GM23248 (cell line): ENCODE measurements around the gene EFCAB8.

Experiments used
- EZH2 ChIP-seq: fragments of 200-600 bp; sonication (generic); IDR thresholded peaks from 2 replicates; pipeline ENCODE4 v1.6.1; 2018; ENCODE audit warnings: antibody characterized with exemption, mild to moderate bottlenecking; ENCODE audit not compliant: insufficient read depth, poor library complexity, severe bottlenecking
- EZH2phosphoT487 ChIP-seq: fragments of 200-600 bp; sonication (generic); IDR thresholded peaks from 2 replicates; pipeline ENCODE4 v1.6.1; 2018; ENCODE audit warnings: antibody characterized with exemption, moderate library complexity, mild to moderate bottlenecking, low read depth; ENCODE audit not compliant: insufficient read depth

GRCh38 chr20:32920066-32920465 lies 61.3 kb downstream of the EFCAB8 start:
- TF ChIP-seq EZH2 (no peak), EZH2phosphoT487 (no peak)
